DMS79 (cell line): ENCODE measurements around the gene ADCYAP1R1.

Source experiments
- DNase-seq: peaks from one replicate; lab custom pipeline; 2025; lab: John Stamatoyannopoulos, UW

Gene ADCYAP1R1

GRCh38 chr7:31106303-31107105 is 54.4 kb downstream of the ADCYAP1R1 start:
- no peak for DNase-seq

DNA sequence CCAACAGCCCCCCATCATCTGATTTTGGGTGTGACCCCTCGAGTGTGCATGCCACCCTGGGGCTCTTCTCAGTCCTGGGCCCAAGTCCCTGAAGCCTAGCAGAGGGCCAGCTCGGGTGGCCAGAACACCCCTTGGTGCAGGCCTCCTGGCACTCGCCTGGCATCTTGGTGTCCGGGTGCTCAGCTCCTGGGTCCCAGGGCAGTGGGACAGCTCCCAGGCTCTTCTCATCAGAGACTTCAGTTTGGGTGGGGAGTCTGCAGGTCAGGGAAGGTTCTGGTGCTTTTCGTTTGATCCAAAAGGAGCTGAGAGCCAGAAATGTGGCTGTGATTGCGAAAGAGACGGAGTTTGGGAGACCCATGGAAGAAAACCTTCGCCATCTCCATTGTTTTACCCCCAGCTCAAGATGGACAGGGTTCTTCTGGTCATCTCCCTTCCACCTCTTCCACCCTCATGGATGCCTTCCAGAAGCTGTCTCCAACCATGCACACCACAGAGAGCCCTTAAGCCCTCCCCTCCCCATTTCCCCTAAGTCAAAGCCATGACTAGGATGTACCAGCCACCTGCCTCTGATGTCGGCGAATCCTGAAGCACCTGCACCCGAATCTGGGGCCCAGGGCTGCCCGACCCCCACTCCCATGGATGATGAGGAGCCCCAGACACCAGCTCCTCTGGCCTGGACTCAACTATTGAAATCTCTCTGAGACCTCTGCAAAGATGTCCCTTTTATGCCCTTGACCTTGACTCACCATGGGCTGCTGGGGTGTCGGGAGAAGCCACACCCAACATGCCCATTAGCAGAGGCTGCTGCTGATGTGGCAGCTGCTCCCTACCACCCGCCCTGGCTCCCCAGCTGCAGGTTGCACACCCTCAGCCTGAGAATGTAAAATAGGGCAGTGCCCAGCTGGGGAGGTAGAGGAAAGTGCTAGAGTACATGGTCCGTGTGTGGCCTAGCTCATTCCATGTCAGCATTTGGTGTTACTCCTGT is 55.3 kb downstream of the ADCYAP1R1 start:
- no peak for DNase-seq

DNA sequence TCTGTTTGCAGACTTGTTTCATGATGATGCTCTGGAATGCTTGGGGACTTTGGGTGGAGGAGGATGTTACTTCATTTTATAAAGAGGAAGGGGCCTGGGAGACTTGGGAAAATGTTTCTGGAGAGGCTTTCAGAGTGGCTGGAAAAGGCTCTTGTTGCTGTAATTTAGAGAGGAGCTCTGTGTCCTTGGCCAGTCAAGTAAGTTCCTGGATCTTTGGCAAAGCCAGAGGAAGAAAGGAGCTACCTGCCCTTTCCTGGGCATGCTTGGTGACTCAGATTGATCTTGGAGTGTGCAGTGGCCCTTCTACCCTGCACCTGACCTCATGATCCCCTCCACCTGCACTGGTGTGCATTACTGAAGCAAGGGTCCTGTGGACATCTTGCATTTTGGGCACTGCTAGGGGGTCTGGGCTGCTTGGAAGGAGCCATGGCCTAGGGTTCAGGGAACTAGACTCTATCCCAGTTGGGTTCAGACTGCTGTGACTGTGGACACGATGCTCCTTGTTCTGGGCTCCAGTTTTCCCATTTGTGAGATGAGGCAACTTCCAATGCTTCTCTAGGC is 56.1 kb downstream of the ADCYAP1R1 start:
- DNase-seq: no peak

- DNase-seq: no peak
Measured at GRCh38 chr7:31109751-31110150, 57.6 kb downstream of the ADCYAP1R1 start.

DNA sequence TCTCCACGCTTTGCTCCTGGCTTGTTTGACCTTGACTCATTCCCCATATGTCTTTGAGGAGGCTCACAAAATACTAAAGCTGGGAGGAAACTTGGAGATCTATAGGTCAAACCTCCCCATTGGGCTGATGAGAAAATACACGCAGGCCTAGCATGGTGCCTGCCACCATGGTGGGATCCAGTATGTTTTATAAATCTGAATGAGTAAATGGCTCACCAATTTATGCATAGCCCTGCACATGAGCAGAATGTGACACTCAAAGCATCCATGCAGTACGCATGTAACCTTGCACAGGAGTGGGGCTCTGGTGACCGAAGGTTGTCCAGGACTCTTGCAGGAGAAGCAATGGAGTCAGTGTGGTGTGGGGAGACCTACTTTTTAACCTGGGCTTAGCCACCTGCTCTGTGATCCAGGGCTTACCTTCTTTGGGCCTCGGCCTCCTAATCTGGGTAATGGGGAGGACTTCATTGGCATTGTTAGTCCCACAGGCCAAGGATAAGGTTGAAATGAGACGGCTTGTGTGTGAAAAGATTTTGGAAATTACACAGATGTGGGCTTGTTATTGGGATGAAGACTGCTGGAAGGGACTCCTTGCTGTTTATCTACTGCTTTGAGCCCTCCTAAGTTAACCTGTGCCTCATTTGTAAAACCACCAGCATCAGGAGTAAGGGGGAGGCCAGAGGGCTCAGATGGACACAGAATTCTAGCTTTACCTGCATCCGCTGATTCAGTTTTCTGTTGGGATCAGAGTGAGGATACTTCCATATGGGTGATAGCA is 58.4 kb downstream of the ADCYAP1R1 start:
- no peak for DNase-seq

- no peak for DNase-seq
Measured at GRCh38 chr7:31111109-31111451, 59.0 kb downstream of the ADCYAP1R1 start.

- no peak for DNase-seq
Measured at GRCh38 chr7:31113660-31114059, 61.6 kb downstream of the ADCYAP1R1 start.

GRCh38 chr7:31114593-31115343 is 62.7 kb downstream of the ADCYAP1R1 start:
- DNase-seq: no peak

DNA sequence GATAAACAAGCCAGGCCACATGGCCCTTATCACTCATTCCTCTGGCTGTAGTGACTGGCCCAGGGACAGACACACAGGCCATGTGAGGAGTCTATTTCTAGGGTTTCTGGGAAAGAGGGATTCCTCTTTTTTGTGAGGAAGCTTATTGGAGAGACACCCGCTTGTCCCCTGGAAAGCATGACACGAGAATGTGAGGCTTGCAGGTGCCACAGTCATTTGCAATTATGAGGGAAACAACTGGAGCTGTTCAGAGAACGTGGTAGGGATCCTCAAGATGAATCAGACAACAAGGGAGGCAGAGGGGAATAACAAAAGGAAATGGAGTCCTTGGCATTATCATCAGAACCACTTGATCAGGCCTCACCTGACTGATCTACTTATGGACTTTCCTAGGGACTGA is 64.5 kb downstream of the ADCYAP1R1 start:
- DNase-seq: no peak

DNA sequence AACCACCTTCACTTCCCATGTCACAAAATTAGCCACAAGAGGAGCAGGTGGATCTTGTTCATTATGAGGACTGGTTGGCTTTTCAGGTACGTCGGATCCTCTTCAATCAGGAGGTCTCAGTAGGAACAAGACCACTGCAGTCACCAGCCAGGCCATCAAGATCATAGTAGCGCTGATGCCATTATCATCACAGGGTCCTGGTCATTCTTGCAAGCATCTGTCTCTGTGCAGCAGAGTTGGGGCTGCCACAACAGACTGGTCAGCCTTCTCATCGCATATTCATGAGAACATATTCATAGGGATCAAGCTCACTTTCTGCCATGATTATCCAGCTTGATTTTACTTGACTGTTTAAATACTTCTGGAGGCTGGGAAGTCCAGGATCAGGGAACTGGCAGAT is 67.1 kb downstream of the ADCYAP1R1 start:
- DNase-seq: no peak

- DNase-seq: no peak
Measured at GRCh38 chr7:31120800-31121513, 68.8 kb downstream of the ADCYAP1R1 start.

GRCh38 chr7:31121601-31122000 is 69.5 kb downstream of the ADCYAP1R1 start:
- no peak for DNase-seq

- DNase-seq: peak; percentile 27
Measured at GRCh38 chr7:31122649-31123058, 70.5 kb downstream of the ADCYAP1R1 start.

- no peak for DNase-seq
Measured at GRCh38 chr7:31123321-31123720, 71.2 kb downstream of the ADCYAP1R1 start.

DNA sequence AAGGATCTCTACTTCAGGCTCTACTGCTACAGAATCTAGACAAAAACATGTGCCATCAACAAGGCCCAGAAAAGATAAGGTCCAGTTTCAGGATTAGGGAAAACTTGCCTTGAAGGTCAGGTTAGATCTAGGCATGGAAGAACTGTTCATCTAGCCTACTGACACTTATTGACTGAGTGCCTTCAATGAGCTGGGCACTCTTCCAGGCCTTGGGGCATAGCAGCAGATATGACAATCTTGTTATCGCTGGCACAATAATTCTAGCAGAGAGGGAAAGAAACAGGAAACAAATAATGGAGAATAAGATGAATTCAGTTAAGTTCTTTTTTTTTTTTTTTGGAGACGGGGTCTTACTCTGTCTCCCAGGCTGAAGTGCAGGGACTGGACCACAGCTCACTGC is 71.6 kb downstream of the ADCYAP1R1 start:
- DNase-seq: no peak

- no peak for DNase-seq
Measured at GRCh38 chr7:31125171-31125570, 73.1 kb downstream of the ADCYAP1R1 start.

GRCh38 chr7:31126976-31127375 is 74.9 kb downstream of the ADCYAP1R1 start:
- no peak for DNase-seq

DNA sequence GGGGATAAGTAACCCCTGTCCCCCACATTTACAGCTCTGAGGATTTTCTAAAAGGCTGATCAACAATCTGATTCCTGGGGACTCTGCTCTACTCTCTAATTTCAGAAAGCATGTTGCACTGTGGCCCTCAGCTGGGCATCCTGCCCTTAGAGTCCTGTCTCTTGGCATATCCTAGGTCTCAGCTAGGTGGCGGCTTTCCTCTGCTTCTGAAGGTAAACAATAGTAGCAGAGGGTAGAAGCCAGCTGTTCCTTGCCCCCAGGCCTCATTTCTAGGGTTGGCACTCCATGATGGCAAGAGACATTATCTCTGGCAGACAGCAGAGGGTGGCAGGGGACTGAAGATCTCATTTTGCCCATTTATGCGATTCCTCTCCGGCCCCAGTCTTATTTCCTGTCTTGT is 77.0 kb downstream of the ADCYAP1R1 start:
- no peak for DNase-seq

DNA sequence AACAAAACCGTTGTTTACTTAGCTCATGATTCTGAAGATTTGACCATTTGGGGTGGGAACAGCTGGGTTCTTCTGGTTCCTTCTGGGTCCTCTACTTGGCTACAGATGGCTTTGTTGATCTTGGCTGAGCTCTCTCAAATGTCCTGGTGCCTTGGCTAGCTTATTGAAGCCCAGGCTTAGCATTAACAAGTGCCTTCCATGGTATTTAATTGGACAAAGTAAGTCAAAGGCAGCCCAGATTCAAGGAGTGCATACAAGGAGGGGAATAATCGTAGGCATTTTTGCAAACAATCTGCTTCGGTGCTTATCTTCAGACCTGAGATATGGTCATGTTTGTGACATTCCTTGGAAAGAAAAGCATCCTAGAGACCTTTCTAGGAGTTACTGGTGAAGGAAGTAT is 81.4 kb downstream of the ADCYAP1R1 start:
- DNase-seq: no peak
